Bronchial epithelial cell (primary cell): Measurements from ENCODE around the gene LRFN4. TPM values are rescaled to one million over a fixed set of nuclear protein-coding genes. Genes with fewer than 3 reads are reported as not detected.

Experiments used
- DNase-seq: peaks from one replicate; pipeline ENCODE4 v3.0.0-alpha.2; 2010; ENCODE audit warnings: low read depth
- FAIRE-seq: peaks from 2 replicates; lab custom pipeline; 2011; peaks lifted over from hg19 to GRCh38; lab: Jason Lieb, UNC
- H3K27me3 ChIP-seq: 2 replicates; pipeline ENCODE4 v1.5.1; 2011; ENCODE audit warnings: low read length; ENCODE audit not compliant: control insufficient read depth, insufficient read depth
- H3K36me3 ChIP-seq: 2 replicates; pipeline ENCODE4 v1.5.1; 2011; ENCODE audit warnings: low read length; ENCODE audit not compliant: control insufficient read depth, insufficient read depth
- H3K4me3 ChIP-seq: 2 replicates; pipeline ENCODE4 v1.5.1; 2011; ENCODE audit warnings: mild to moderate bottlenecking, low read depth, low read length, control low read depth
- CTCF ChIP-seq: IDR thresholded peaks from 2 replicates; pipeline ENCODE4 v1.5.1; 2011; ENCODE audit warnings: mild to moderate bottlenecking, moderate library complexity, low read length, control low read depth, inconsistent platforms; ENCODE audit not compliant: insufficient read depth, severe bottlenecking
- total RNA-seq: library from RNA; depleted of rRNA; stranded (reverse); fragments of >200 nt; gene quantifications from 2 replicates; pipeline ENCODE4 v1.2.1, GENCODE V29; 2014

Gene LRFN4
- total RNA-seq: 13.1 and 16.3 TPM in 2 replicates

GRCh38 chr11:66856496-66857233 is at the start of gene LRFN4:
LRFN4 (plus strand) TSS chr11:66857064; CDS start chr11:66857745, 681 bp downstream.
- H3K4me3 ChIP-seq: peak within 1 kb of the TSS; percentile 66
- no peak for FAIRE-seq
- H3K27me3 ChIP-seq: no peaks in the 10 kb centered on the region
- TF ChIP-seq CTCF: no peak
- peak; percentile 31 for DNase-seq
- H3K36me3 ChIP-seq: peaks cover 16% of the 10 kb centered on the region

GRCh38 chr11:66809592-66809991 is 47.3 kb upstream of the LRFN4 start:
- FAIRE-seq (no peak), DNase-seq (no peak)
- H3K4me3 ChIP-seq: no peak overlapping the region
- no peaks in the 10 kb centered on the region for H3K27me3 ChIP-seq
- TF ChIP-seq CTCF: no peak
- H3K36me3 ChIP-seq: peaks cover 4% of the 10 kb centered on the region

- peaks cover 4% of the 10 kb centered on the region for H3K36me3 ChIP-seq
- FAIRE-seq: no peak
- no peak for TF ChIP-seq CTCF
Measured at GRCh38 chr11:66810576-66811185, 46.2 kb upstream of the LRFN4 start.

GRCh38 chr11:66814678-66815077 is 42.2 kb upstream of the LRFN4 start:
- no peak for FAIRE-seq
- no peak for DNase-seq
- H3K36me3 ChIP-seq: peaks cover 6% of the 10 kb centered on the region
- H3K27me3 ChIP-seq: no peaks in the 10 kb centered on the region
- H3K4me3 ChIP-seq: no peak overlapping the region
- no peak for TF ChIP-seq CTCF

More at GRCh38 chr11:66810576-66811185, 46.2 kb upstream of the LRFN4 start:
- Histone ChIP-seq H3K4me3 (no peak overlapping the region), H3K27me3 (no peaks in the 10 kb centered on the region)
- no peak for DNase-seq

- H3K4me3 ChIP-seq: no peak overlapping the region
- H3K27me3 ChIP-seq: no peaks in the 10 kb centered on the region
- H3K36me3 ChIP-seq: peaks cover 6% of the 10 kb centered on the region
- FAIRE-seq (no peak), DNase-seq (peak; percentile 65)
- no peak for TF ChIP-seq CTCF
Measured at GRCh38 chr11:66815646-66816045, 41.2 kb upstream of the LRFN4 start.
